Measurements from ENCODE around the gene MGRN1. TPM values are rescaled to one million over a fixed set of nuclear protein-coding genes. Genes with fewer than 3 reads are reported as not detected.

MGRN1 gene
- total and polyA plus RNA-seq, 2 donors (not counting 1 experiment from before 2014, with no cell fraction given): 22.7 to 89.2 TPM

DNA sequence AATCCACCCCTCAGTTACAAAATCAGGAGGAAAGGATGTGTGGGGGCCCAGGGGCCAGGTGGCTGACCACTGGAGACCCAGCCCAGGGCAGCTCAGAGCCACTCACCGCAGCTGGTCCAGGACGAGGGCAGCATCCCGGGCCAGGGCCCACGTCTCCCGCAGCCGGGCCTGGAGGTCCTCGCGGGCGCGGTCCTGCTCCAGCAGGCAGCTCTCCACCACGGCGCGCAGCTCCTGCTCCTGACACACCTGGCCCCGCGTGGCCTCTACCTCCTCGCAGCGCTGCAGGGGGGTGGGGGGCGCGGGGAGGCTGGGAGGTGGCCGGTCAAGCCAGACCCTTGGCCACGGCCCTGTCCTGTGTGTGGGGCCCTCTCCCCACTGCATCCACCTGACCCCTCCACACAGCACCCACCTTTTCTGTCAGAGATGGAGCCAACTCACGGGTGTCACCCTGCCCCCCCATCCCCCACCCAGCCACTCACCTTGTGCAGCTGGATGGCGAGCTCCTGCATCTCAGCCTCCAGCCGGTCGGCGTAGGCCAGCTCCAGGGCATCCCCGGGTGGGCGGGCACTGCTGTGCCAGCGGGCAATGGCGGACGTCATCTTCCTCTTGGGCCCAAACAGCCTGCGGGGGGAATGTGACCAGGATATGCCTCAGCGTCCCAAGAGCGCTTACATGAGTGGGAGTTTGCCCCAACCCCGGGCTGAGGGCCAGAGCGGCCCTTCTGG, 73.9 kb downstream of the MGRN1 start:
- no peaks in the 10 kb centered on the region for H3K9me3 ChIP-seq (ENCODE audit: control extremely low read depth in 1 of 3, control insufficient read depth in 2 of 3, insufficient read depth in 1 of 3, low read length in 2 of 3)
- Mint-ChIP-seq H3K4me1 (peaks cover 11% of the 10 kb centered on the region), H3K9me3 (ENCODE audit: insufficient read depth) (no peaks in the 10 kb centered on the region), H3K27ac (no peak overlapping the region), H3K27me3 (no peaks in the 10 kb centered on the region), H3K4me3 (no peak overlapping the region)
- TF ChIP-seq, protein P1, sequence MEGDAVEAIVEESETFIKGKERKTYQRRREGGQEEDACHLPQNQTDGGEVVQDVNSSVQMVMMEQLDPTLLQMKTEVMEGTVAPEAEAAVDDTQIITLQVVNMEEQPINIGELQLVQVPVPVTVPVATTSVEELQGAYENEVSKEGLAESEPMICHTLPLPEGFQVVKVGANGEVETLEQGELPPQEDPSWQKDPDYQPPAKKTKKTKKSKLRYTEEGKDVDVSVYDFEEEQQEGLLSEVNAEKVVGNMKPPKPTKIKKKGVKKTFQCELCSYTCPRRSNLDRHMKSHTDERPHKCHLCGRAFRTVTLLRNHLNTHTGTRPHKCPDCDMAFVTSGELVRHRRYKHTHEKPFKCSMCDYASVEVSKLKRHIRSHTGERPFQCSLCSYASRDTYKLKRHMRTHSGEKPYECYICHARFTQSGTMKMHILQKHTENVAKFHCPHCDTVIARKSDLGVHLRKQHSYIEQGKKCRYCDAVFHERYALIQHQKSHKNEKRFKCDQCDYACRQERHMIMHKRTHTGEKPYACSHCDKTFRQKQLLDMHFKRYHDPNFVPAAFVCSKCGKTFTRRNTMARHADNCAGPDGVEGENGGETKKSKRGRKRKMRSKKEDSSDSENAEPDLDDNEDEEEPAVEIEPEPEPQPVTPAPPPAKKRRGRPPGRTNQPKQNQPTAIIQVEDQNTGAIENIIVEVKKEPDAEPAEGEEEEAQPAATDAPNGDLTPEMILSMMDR (IDR thresholded peaks at IDR 0.05): no peak
- no peak for TF ChIP-seq EZH2 (IDR thresholded peaks at IDR 0.05; ENCODE audit: borderline replicate concordance, insufficient read depth, low read depth, low read length, poor library complexity, severe bottlenecking)
- POLR2A ChIA-PET: interaction anchor here (0.6 to 0.8 kb wide), 2 partner anchors 12 to 818 kb away, joined by 3 read pairs; partner anchors contain the start of gene CREBBP
- WGBS (ENCODE audit: insufficient coverage): 97% methylated on average over 32 of the region's 36 CpGs
- H3K9ac ChIP-seq (ENCODE audit: low read length): no peak overlapping the region
- peak; percentile 22 for DNase-seq
- H4K20me1 ChIP-seq (ENCODE audit: control insufficient read depth, insufficient read depth, low read length, poor library complexity, severe bottlenecking): peaks cover 13% of the 10 kb centered on the region
- no peak for ATAC-seq (ENCODE audit: low read depth)
- CTCF ChIA-PET: no interaction called here
- H3K27me3 ChIP-seq (replicated peaks in 1 of 4; ENCODE audit: control extremely low read depth in 1 of 4, control insufficient read depth in 3 of 4, insufficient read depth in 4 of 4, low read length in 3 of 4): no peaks in the 10 kb centered on the region
- no peak overlapping the region for H3K4me2 ChIP-seq (replicated peaks; ENCODE audit: low read depth, low read length, poor library complexity, severe bottlenecking)
- H3K36me3 ChIP-seq (replicated peaks in 1 of 2; ENCODE audit: control extremely low read depth in 1 of 2, control insufficient read depth in 1 of 2, extremely low read depth in 1 of 2, insufficient read depth in 2 of 2, low read length in 1 of 2): peaks cover 0 to 51% of the 10 kb centered on the region in 2 experiments
- H3K4me3 ChIP-seq (ENCODE audit: control extremely low read depth in 1 of 5, extremely low read depth in 1 of 5, insufficient read depth in 1 of 5, low read depth in 2 of 5, low read length in 4 of 5): no peak overlapping the region
- intact Hi-C loops (cut with micrococcal nuclease): no loop called here
- H3K4me1 ChIP-seq (ENCODE audit: control insufficient read depth in 2 of 2, insufficient read depth in 2 of 2, low read length in 2 of 2): peaks cover 5 to 6% of the 10 kb centered on the region in 2 donors
- H3K27ac ChIP-seq (ENCODE audit: low read length in 2 of 2): no peak overlapping the region
- peaks cover 12% of the 10 kb centered on the region for H3K79me2 ChIP-seq (ENCODE audit: control insufficient read depth, insufficient read depth, low read length)
- no peak overlapping the region for H2AFZ ChIP-seq (ENCODE audit: insufficient read depth, low read depth, low read length, poor library complexity, severe bottlenecking)

DNA sequence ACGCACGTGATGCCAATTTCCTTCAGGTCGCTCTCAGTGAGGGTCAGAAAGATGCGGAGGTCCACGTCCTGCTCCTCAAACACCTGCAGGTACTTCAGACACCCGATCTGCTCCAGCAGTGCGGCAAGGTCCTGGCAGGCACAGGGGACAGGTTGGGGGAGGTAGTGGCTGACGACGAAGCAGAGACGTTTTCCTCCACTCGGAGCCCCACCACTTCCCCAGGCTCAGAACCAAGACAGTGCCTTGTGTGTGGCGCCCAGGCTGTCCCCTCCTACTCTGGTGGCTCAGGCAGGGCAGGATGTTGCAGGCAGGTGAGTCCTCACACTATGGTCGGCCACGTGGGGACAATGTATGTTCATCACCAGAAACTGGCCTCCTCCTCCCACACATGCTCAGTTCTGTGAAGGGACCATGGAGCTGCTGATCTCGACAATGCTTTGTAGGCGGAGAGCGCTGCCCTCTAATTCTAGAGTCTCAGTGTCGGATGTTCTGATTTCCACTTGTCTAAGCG, 74.5 kb downstream of the MGRN1 start:
- Mint-ChIP-seq H3K9me3 (ENCODE audit: insufficient read depth) (no peaks in the 10 kb centered on the region), H3K4me3 (no peak overlapping the region), H3K4me1 (peaks cover 11% of the 10 kb centered on the region), H3K27ac (no peak overlapping the region), H3K27me3 (no peaks in the 10 kb centered on the region)
- Histone ChIP-seq H3K36me3 (replicated peaks in 1 of 2; ENCODE audit: control extremely low read depth in 1 of 2, control insufficient read depth in 1 of 2, extremely low read depth in 1 of 2, insufficient read depth in 2 of 2, low read length in 1 of 2) (peaks cover 0 to 53% of the 10 kb centered on the region in 2 experiments), H3K9me3 (ENCODE audit: control extremely low read depth in 1 of 3, control insufficient read depth in 2 of 3, insufficient read depth in 1 of 3, low read length in 2 of 3) (no peaks in the 10 kb centered on the region), H3K4me2 (replicated peaks; ENCODE audit: low read depth, low read length, poor library complexity, severe bottlenecking) (no peak overlapping the region), H3K4me1 (ENCODE audit: control insufficient read depth in 2 of 2, insufficient read depth in 2 of 2, low read length in 2 of 2) (peaks cover 5 to 6% of the 10 kb centered on the region in 2 donors), H3K27ac (ENCODE audit: low read length in 2 of 2) (no peak overlapping the region), H2AFZ (ENCODE audit: insufficient read depth, low read depth, low read length, poor library complexity, severe bottlenecking) (no peak overlapping the region), H3K27me3 (replicated peaks in 1 of 4; ENCODE audit: control extremely low read depth in 1 of 4, control insufficient read depth in 3 of 4, insufficient read depth in 4 of 4, low read length in 3 of 4) (no peaks in the 10 kb centered on the region), H3K79me2 (ENCODE audit: control insufficient read depth, insufficient read depth, low read length) (peaks cover 7% of the 10 kb centered on the region), H4K20me1 (ENCODE audit: control insufficient read depth, insufficient read depth, low read length, poor library complexity, severe bottlenecking) (peaks cover 9% of the 10 kb centered on the region), H3K4me3 (ENCODE audit: control extremely low read depth in 1 of 5, extremely low read depth in 1 of 5, insufficient read depth in 1 of 5, low read depth in 2 of 5, low read length in 4 of 5) (no peak overlapping the region), H3K9ac (ENCODE audit: low read length) (no peak overlapping the region)
- ChIA-PET POLR2A (interaction anchor here (0.6 kb wide), 1 partner anchor 818 kb away, joined by 3 read pairs; the partner anchor contains the start of gene CREBBP), CTCF (no interaction called here)
- ATAC-seq (ENCODE audit: low read depth): no peak
- no peak for TF ChIP-seq EZH2 (IDR thresholded peaks at IDR 0.05; ENCODE audit: borderline replicate concordance, insufficient read depth, low read depth, low read length, poor library complexity, severe bottlenecking)
- TF ChIP-seq, protein P1 (IDR thresholded peaks at IDR 0.05): no peak
- intact Hi-C loops (cut with micrococcal nuclease): no loop called here
- WGBS (ENCODE audit: insufficient coverage): 96% methylated on average over 19 of the region's 19 CpGs
- DNase-seq: no peak

Data from B cell (primary cell).